H9 (cell line): ENCODE data around the gene NPC1L1. TPM values are rescaled to one million over a fixed set of nuclear protein-coding genes. Genes with fewer than 3 reads are reported as not detected.

Experiments
- DNase-seq: peaks from one replicate; pipeline ENCODE4 v3.0.0-alpha.2; 2017
- H2AFZ ChIP-seq: one replicate; pipeline ENCODE4 v1.6.1; 2013; ENCODE audit warnings: mild to moderate bottlenecking, low read length, control low read depth, moderate library complexity
- H2AK5ac ChIP-seq: 2 replicates; pipeline ENCODE4 v1.6.1; 2013; ENCODE audit warnings: low read length, control low read depth, mixed read lengths; ENCODE audit not compliant: insufficient read length
- H2BK120ac ChIP-seq: one replicate; pipeline ENCODE4 v1.6.1; 2013; ENCODE audit warnings: low read depth, mild to moderate bottlenecking, low read length, control low read depth, inconsistent platforms; ENCODE audit not compliant: poor library complexity, severe bottlenecking
- H2BK12ac ChIP-seq: 2 replicates; pipeline ENCODE4 v1.6.1; 2013; ENCODE audit warnings: low read length, control low read depth, mixed read lengths, low read depth; ENCODE audit not compliant: insufficient read length
- H2BK15ac ChIP-seq: 2 replicates; pipeline ENCODE4 v1.6.1; 2013; ENCODE audit warnings: low read depth, low read length, control low read depth
- H2BK20ac ChIP-seq: one replicate; pipeline ENCODE4 v1.6.1; 2013; ENCODE audit warnings: low read depth, mild to moderate bottlenecking, low read length, control low read depth, inconsistent platforms; ENCODE audit not compliant: poor library complexity, severe bottlenecking
- H2BK5ac ChIP-seq: 2 replicates; pipeline ENCODE4 v1.6.1; 2013; ENCODE audit warnings: low read length, control low read depth, mixed read lengths; ENCODE audit not compliant: insufficient read length
- H3K14ac ChIP-seq: 2 replicates; pipeline ENCODE4 v1.6.1; 2013; ENCODE audit warnings: low read length, control low read depth; ENCODE audit not compliant: insufficient read depth
- H3K18ac ChIP-seq: 2 replicates; pipeline ENCODE4 v1.6.1; 2013; ENCODE audit warnings: low read depth, mild to moderate bottlenecking, mixed read lengths, low read length, control low read depth; ENCODE audit not compliant: insufficient read length
- H3K23ac ChIP-seq: 2 replicates; pipeline ENCODE4 v1.6.1; 2013; ENCODE audit warnings: low read length, control low read depth, mixed read lengths, low read depth; ENCODE audit not compliant: insufficient read length
- H3K23me2 ChIP-seq: 2 replicates; pipeline ENCODE4 v1.6.1; 2013; ENCODE audit warnings: low read depth, mild to moderate bottlenecking, mixed read lengths, low read length, control low read depth; ENCODE audit not compliant: insufficient read length, poor library complexity, severe bottlenecking
- H3K27ac ChIP-seq: 2 replicates; pipeline ENCODE4 v1.5.1; 2013; ENCODE audit warnings: low read length, control low read depth, mixed read lengths, low read depth; ENCODE audit not compliant: insufficient read length
- H3K27me3 ChIP-seq: 2 replicates; pipeline ENCODE4 v1.6.1; 2013; ENCODE audit warnings: low read length, control low read depth, inconsistent platforms; ENCODE audit not compliant: insufficient read depth
- H3K4ac ChIP-seq: 2 replicates; pipeline ENCODE4 v1.6.1; 2013; ENCODE audit warnings: low read depth, mild to moderate bottlenecking, control low read depth, inconsistent platforms, low read length, moderate library complexity
- H3K4me1 ChIP-seq: 2 replicates; pipeline ENCODE4 v1.6.1; 2013; ENCODE audit warnings: low read length, control low read depth, inconsistent platforms; ENCODE audit not compliant: insufficient read depth
- H3K4me2 ChIP-seq: 2 replicates; pipeline ENCODE4 v1.6.1; 2013; ENCODE audit warnings: low read length, control low read depth, mixed read lengths; ENCODE audit not compliant: insufficient read length, insufficient read depth
- H3K56ac ChIP-seq: 2 replicates; pipeline ENCODE4 v1.6.1; 2013; ENCODE audit warnings: low read depth, mild to moderate bottlenecking, mixed read lengths, low read length, control low read depth; ENCODE audit not compliant: insufficient read length
- H3K79me1 ChIP-seq: 2 replicates; pipeline ENCODE4 v1.6.1; 2013; ENCODE audit warnings: low read depth, mild to moderate bottlenecking, moderate library complexity, low read length, control low read depth, inconsistent platforms; ENCODE audit not compliant: insufficient read depth, poor library complexity, severe bottlenecking
- H3K79me2 ChIP-seq: 2 replicates; pipeline ENCODE4 v1.6.1; 2013; ENCODE audit warnings: low read length, control low read depth, inconsistent platforms; ENCODE audit not compliant: insufficient read depth
- H3K9ac ChIP-seq: 2 replicates; pipeline ENCODE4 v1.6.1; 2013; ENCODE audit warnings: low read length, control low read depth, mixed read lengths; ENCODE audit not compliant: insufficient read length; ENCODE audit errors: extremely low read depth
- H3K9me3 ChIP-seq: one replicate; pipeline ENCODE4 v1.6.1; 2013; ENCODE audit warnings: low read depth, low read length, inconsistent platforms; ENCODE audit not compliant: control insufficient read depth
- H3T11ph ChIP-seq: one replicate; pipeline ENCODE4 v1.6.1; 2013; ENCODE audit warnings: mild to moderate bottlenecking, low read length, control low read depth, inconsistent platforms
- H4K20me1 ChIP-seq: one replicate; pipeline ENCODE4 v1.6.1; 2013; ENCODE audit not compliant: control insufficient read depth, insufficient read length, insufficient read depth
- H4K5ac ChIP-seq: 2 replicates; pipeline ENCODE4 v1.6.1; 2013; ENCODE audit warnings: low read depth, mild to moderate bottlenecking, mixed read lengths, low read length, control low read depth; ENCODE audit not compliant: insufficient read length
- H4K8ac ChIP-seq: replicated peaks from 2 replicates; pipeline ENCODE4 v1.6.1; 2013; ENCODE audit warnings: low read length, control low read depth, mixed read lengths, low read depth; ENCODE audit not compliant: insufficient read length
- H4K91ac ChIP-seq: 2 replicates; pipeline ENCODE4 v1.6.1; 2013; ENCODE audit warnings: low read depth, mild to moderate bottlenecking, moderate library complexity, mixed read lengths, low read length, control low read depth; ENCODE audit not compliant: insufficient read length
- H3K27ac Mint-ChIP-seq, 3 experiments: 2 replicates in 2 of 3; 3 replicates in 1 of 3; pipeline ENCODE4 v1.8.0; 2020 to 2021; ENCODE audit warnings: mixed read lengths in 3 of 3, mild to moderate bottlenecking in 1 of 3, moderate library complexity in 1 of 3
- H3K27me3 Mint-ChIP-seq: 2 replicates; pipeline ENCODE4 v1.8.0; 2021; ENCODE audit warnings: low read depth, mild to moderate bottlenecking, moderate library complexity, mixed read lengths
- H3K36me3 Mint-ChIP-seq, 3 experiments: 2 replicates in 2 of 3; 3 replicates in 1 of 3; pipeline ENCODE4 v1.8.0; 2020 to 2021; ENCODE audit warnings: low read depth in 3 of 3, mixed read lengths in 3 of 3; ENCODE audit not compliant: insufficient read depth in 1 of 3
- H3K4me1 Mint-ChIP-seq, 2 experiments: 2 replicates each; pipeline ENCODE4 v1.8.0; 2020; ENCODE audit warnings: mixed read lengths in 2 of 2
- H3K4me3 Mint-ChIP-seq, 2 experiments: 2 replicates in 1 of 2; 3 replicates in 1 of 2; pipeline ENCODE4 v1.8.0; 2020 to 2021; ENCODE audit warnings: mild to moderate bottlenecking in 2 of 2, mixed read lengths in 2 of 2, moderate library complexity in 1 of 2
- H3K9me3 Mint-ChIP-seq, 2 experiments: 2 replicates in 1 of 2; 3 replicates in 1 of 2; pipeline ENCODE4 v1.8.0; 2020; ENCODE audit warnings: mild to moderate bottlenecking in 2 of 2, mixed read lengths in 2 of 2, moderate library complexity in 1 of 2
- CTCF ChIP-seq: fragments of 200-600 bp; sonication (generic); conservative IDR thresholded peaks from 3 replicates; pipeline ENCODE4 v1.8.0; 2021; ENCODE audit warnings: antibody characterized with exemption, mild to moderate bottlenecking
- WGBS: extraction: QIAGEN DNeasy Blood & Tissue Kit; methylation state at CpG from one replicate; pipeline ENCODE4 v1.1.7; 2013; ENCODE audit warnings: missing lambda C conversion rate, low lambda C conversion rate, mixed read lengths; ENCODE audit not compliant: insufficient read length; ENCODE audit errors: extremely low coverage; 5-methylcytosine and 5-hydroxymethylcytosine counted together
- total RNA-seq: library from RNA; stranded (reverse); gene quantifications from 2 replicates; pipeline ENCODE4 v1.2.1, GENCODE V29; 2021

The NPC1L1 gene
- total RNA-seq, 1 experiment from 2014 or later: 0.11 TPM

DNA sequence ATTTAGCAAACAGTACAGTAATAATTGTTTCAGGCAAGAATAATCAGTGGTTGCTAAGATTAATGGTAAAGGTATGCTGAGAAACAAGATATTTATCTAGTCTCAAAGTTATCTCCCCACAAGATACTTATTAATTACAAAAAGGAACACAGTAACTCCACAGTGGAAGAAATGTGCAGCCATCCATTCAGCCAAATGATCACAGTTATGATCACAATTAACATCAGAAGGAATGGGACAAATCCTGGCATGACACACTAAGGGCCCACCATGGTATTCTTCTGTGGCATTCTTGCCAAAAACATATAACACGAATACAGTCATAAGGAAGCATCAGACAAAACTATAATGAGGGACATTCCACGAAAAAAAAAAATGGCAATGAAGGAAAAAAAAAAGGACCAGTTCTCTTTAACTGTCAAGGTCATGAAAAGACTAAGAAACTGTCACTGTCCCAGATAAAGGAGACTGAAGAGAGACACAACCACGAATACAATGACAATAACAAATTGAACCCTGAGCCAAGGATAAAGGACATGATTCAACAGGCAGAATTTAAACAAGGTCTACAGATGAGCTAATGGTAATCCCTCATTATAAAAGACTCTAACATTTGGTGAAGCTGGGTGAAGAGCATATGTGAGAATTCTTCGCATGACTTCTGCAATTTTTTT, 71.5 kb downstream of the NPC1L1 start:
- Histone ChIP-seq H3K56ac (no peak overlapping the region), H3K27me3 (no peaks in the 10 kb centered on the region), H3K4me1 (no peaks in the 10 kb centered on the region), H2BK20ac (no peak overlapping the region), H2BK5ac (no peak overlapping the region), H4K20me1 (no peaks in the 10 kb centered on the region), H3K4me2 (no peak overlapping the region), H3K9me3 (no peaks in the 10 kb centered on the region), H2BK120ac (no peak overlapping the region), H3K18ac (no peak overlapping the region), H3K9ac (no peak overlapping the region), H3K4ac (no peak overlapping the region), H3T11ph (no peak overlapping the region), H3K23me2 (no peaks in the 10 kb centered on the region), H2BK12ac (no peak overlapping the region), H2AK5ac (no peak overlapping the region), H3K23ac (no peak overlapping the region), H4K91ac (no peak overlapping the region), H3K79me1 (peaks cover 9% of the 10 kb centered on the region), H3K14ac (no peak overlapping the region), H4K5ac (no peak overlapping the region), H3K79me2 (peaks cover 1% of the 10 kb centered on the region; the same call in 1 of the 2 replicates), H2BK15ac (no peak overlapping the region), H4K8ac (no peak overlapping the region), H3K27ac (no peak overlapping the region), H2AFZ (no peak overlapping the region)
- Mint-ChIP-seq H3K36me3 (peaks cover 2 to 50% (median 34%) of the 10 kb centered on the region in 3 experiments), H3K4me1 (no peaks in the 10 kb centered on the region), H3K27me3 (no peaks in the 10 kb centered on the region), H3K27ac (no peak overlapping the region), H3K9me3 (no peaks in the 10 kb centered on the region), H3K4me3 (no peak overlapping the region)
- no peak for DNase-seq
- WGBS: no CpG with 5 or more reads among the region's 4 CpGs
- no peak for TF ChIP-seq CTCF
